GM19025 (cell line): ENCODE data around the gene RBM12.
"Not testable (repeated sequence)": the region's sequence is repeated elsewhere in the genome, so short reads cannot be mapped to it uniquely, and the experiment has no call there.

ENCODE experiments used
- ATAC-seq: cut with Tn5 transposase; IDR thresholded peaks from one replicate; pipeline ENCODE4 v1.9.1; 2021; ENCODE audit warnings: mild to moderate bottlenecking, low read depth, moderate library complexity; ENCODE audit not compliant: unreplicated experiment

RBM12 gene, protein sequence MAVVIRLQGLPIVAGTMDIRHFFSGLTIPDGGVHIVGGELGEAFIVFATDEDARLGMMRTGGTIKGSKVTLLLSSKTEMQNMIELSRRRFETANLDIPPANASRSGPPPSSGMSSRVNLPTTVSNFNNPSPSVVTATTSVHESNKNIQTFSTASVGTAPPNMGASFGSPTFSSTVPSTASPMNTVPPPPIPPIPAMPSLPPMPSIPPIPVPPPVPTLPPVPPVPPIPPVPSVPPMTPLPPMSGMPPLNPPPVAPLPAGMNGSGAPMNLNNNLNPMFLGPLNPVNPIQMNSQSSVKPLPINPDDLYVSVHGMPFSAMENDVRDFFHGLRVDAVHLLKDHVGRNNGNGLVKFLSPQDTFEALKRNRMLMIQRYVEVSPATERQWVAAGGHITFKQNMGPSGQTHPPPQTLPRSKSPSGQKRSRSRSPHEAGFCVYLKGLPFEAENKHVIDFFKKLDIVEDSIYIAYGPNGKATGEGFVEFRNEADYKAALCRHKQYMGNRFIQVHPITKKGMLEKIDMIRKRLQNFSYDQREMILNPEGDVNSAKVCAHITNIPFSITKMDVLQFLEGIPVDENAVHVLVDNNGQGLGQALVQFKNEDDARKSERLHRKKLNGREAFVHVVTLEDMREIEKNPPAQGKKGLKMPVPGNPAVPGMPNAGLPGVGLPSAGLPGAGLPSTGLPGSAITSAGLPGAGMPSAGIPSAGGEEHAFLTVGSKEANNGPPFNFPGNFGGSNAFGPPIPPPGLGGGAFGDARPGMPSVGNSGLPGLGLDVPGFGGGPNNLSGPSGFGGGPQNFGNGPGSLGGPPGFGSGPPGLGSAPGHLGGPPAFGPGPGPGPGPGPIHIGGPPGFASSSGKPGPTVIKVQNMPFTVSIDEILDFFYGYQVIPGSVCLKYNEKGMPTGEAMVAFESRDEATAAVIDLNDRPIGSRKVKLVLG

DNA sequence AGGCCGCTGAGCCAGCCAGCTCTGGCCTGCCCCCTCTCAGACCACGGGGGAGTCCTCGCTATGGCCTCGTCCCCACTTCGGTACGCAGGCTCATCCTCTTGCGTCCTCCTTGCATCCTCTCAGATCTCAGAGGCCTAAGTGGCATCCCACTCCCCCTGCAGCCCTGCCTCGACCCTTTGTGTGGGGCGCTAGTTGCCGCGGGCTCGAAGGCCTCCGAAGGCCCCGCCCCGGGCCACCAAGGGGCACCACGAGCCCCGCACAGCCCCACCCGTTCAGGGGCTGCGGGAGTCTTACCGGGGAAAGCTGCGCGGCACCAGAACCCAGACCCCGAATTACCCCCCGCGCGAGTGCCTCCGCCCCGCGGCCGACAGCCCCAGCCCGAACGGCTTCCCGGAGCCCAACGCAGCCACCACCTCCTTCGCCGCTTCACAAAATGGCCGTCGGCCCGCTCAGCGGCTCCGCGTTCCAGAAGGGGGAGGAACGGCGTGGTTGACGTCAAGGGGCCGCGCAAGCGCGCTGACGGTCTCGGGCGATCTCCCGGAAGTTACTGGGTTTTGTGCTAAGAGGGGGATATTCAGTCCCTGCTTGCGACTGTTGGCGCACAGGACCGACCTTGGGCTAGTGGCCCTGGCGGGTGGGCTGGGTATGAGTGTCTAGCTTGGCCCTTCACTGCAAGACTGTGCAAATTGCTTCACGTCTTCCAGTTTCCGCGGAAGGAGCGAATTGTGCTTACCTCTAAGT, at the start of gene RBM12, which contains the start of gene CPNE1:
RBM12 (minus strand) TSS at position 435 of the 741 bp plus-strand sequence. CDS start 9,578 bp downstream, outside the sequence.
CPNE1 (minus strand) TSS at position 435 of the 741 bp plus-strand sequence. CDS start 31,977 bp downstream, outside the sequence.
- ATAC-seq: peak; percentile 71

DNA sequence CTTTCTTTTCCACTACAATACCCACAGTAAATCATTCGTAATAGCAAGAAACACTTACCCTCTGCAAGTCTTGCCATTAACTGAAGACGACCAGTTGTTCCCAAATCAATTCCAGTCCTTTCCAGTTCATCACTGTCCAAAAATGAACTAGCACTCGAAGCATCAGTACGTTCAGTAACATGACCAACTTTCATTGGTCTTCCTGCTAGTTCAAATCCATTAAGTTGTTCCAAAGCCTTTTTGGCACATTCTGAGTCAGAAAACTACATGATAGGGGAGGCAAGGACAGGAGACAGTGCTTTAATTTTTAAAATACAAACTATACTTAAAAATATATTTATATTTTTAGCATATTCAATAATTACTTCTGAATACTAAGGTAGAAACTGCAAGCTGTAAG, 49.4 kb upstream of the RBM12 start:
- no peak for ATAC-seq

DNA sequence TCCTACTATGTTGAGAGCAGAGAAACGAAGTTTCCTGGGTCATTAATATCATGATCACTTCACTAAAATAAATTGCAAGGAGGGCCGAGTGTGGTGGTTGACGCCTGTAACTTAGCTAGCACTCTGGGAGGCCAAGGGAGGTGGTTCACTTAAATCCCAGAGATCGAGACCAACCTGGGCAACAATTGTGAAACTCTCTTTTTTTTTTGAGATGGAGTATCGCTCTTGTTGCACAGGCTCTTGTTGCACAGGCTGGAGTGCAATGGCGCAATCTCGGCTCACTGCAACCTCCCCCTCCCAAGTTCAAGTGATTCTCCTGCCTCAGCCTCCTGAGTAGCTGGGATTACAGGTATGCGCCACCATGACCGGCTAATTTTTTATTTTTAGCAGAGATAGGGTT, 48.4 kb upstream of the RBM12 start:
- ATAC-seq: not testable (repeated sequence)

DNA sequence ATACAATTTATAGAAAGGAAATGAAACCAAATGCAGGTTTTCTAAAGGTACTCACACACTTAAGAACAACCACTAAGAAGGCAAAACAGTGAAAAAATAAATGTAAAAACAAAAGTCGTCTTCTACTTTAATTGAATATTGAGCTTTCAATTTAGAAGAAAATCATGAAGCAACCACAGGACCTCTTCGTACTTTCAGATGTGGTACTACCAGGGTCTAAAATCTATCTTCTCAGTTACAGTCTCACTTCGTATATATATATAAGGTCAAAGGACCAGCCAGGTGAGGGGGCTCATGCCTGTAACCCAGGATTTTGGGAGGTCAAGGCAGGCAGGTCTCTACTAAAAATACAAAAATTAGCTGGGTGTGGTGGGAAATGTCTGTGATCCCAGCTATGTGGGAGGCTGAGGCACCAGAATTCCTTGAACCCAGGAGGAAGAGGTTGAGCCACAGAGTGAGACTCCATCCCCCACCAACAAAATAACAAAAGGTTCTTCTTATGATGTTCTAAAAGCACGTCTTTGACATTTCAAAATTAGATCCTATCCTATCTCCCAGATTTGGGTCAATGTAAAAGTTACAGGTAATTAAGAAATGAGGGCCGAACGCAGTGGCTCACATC, 47.0 kb upstream of the RBM12 start:
- ATAC-seq: no peak

DNA sequence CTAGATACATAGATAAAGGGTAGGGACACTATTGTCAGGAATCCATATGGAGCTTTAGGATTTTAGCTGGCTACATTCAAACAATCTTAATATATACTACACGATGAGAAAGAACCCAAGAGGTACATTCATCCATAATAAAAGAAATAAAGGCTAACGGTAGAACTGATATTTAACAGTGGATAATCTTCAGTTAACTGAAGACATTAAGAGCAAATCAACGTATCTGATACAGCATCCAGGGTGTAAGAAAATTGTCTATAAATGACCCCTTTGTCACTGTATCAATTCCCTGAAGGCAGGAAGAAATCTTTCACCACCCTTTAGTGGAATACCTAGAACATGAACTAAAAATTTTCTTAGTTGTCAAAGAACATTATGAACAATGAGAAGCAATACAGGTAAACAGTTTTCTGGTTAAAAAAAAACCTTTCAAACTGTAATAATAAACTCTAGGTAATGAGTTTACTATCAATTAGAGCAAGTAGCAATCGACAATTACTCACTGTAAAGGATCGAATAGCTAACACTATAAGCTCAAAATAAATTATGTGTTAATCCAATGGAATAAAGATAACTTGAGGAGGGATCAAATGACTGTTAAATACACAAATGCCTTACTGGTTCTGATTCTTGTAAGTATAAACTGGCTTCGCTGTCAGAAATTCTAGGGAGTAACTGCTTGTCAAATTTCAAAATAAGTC, 46.3 kb upstream of the RBM12 start:
- ATAC-seq: no peak

DNA sequence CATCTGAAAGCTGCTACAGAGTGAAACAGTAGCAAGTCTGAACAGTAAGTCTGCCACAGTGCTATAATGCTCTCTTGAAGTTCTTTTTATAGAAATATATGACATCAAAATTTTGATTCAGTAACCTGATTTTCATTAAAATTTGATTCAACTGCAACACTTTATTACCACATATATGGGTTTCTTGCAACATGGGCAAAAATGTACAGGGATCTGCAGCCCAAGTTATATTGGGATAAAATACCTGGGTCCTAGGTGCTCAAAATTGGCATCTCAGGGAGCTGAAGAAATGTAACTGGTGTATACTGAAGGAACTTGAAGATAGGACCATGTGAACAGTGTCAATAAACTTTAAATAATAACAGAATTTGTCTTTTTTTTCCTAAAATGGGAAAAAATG, 45.3 kb upstream of the RBM12 start:
- ATAC-seq: no peak

DNA sequence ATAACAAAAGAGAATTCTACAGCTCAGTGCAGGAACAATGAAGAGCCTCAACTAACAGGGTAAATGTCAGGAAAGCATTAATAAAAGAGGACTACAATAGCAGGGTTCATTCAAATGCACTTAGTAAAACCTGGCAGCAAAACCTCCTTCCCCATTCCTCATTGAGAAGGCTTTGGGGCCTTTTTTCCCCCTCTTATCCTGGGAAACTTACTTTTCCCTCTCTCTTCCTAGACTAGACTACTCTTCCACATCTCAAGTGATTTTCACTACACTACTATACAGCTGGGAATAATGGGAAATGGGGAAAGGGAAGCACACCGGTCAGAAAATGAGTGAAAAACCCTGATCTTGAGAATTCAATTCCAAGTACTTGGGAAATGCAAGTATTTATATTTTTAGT, 44.6 kb upstream of the RBM12 start:
- no peak for ATAC-seq

DNA sequence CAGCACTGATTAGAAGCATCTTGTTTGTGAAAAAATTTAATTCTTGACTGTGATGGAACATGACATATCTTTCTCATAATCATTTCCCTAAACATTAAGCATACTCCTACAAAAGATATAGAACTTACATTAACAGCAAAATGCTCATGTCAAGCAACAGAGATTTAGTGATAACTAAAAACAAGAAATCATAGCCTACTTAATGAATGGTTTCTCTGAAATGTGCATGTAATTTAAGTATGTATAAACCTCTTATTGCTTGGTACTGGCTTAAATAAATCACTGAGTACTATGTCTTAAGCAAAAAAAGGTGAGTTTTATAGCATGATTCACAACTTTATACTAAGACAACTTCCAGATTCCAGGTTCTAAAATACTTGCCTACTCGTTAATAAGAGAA, 43.8 kb upstream of the RBM12 start:
- ATAC-seq: no peak

DNA sequence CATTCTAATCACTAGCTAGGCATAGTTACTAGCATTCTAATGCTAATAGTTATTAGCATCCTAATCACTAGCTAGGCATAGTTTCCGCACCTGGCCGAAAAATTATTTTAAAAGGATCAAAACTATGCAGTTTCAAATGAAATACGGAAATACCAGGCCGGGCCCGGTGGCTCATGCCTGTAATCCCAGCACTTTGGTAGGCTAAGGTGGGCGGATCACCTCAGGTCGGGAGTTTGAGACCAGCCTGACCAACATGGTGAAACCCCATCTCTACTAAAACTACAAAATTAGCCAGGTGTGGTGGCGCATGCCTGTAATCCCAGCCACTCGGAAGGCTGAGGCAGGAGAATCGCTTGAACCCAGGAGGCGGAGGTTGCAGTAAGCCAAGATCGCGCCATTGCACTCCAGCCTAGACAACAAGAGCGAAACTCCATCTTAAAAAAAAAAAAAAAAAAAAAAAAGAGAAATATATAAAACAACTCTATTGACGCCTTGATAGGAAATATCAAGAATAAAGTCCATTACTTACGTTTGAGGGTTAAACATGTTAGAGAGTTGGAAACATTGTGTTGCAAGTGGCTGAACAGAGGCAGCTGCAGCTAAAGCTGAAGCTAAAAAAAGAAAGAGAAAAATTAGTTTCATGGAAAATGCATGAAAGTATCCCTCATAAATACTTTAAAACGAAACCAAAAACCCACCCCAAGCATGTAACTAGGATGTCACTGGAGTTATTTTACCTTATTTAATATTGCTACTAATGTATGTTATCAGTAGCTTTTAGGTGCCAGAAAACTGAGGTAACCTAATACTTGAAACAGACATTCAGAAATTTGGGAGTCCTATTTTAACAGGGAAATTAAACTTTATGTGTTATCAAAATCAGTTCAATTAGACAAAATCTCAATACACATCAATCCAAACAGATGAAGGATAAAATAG, 42.2 kb upstream of the RBM12 start:
- not testable (repeated sequence) for ATAC-seq

DNA sequence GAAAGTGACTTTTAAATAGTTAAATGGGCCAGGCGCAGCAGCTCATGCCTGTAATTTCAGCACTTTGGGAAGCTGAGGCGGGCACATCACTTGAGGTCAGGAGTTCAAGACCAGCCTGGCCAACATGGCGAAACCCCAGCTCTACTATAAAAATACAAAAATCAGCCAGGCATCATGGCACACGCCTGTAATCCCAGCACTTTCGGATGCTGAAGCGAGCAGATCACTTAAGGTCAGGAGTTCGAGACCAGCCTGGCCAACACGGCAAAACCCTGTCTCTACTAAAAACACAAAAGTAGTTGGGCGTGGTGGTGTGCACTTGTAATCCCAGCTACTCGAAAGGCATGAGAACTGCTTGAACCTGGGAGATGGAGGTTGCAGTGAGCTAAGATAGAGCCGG, 41.2 kb upstream of the RBM12 start:
- not testable (repeated sequence) for ATAC-seq

DNA sequence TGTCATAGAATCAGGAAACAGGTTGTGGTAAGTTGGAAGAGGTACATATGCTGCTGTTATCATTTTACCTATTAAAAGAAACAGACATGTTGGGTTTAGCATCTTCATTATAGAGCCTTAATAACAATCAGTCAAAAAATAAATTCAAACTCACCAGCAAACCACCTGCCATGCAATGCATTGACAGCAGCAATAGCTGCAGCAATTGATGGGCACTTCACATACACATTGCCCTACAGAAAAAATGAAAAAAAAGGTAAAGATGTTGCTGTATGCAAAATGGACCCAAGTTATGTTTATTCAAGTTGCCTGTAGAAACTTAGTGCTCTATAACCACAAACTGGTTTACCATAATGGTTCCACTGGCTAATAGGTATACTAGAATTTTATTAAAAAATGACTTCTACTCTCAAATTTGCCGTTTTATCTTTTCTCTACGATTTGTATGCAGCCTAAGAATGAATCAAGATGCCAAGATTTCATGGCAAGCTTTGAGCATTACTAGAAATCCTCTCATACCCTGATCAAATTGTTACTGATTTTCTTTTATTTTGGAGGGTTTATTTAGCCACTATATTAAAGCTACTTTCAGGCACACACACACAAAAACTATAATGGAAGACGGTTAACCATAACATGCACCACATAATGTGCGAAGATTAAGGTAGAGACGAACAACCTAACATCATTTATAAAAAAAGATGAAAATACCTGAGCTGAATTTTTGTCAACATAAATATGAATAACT, 40.0 kb upstream of the RBM12 start:
- no peak for ATAC-seq

DNA sequence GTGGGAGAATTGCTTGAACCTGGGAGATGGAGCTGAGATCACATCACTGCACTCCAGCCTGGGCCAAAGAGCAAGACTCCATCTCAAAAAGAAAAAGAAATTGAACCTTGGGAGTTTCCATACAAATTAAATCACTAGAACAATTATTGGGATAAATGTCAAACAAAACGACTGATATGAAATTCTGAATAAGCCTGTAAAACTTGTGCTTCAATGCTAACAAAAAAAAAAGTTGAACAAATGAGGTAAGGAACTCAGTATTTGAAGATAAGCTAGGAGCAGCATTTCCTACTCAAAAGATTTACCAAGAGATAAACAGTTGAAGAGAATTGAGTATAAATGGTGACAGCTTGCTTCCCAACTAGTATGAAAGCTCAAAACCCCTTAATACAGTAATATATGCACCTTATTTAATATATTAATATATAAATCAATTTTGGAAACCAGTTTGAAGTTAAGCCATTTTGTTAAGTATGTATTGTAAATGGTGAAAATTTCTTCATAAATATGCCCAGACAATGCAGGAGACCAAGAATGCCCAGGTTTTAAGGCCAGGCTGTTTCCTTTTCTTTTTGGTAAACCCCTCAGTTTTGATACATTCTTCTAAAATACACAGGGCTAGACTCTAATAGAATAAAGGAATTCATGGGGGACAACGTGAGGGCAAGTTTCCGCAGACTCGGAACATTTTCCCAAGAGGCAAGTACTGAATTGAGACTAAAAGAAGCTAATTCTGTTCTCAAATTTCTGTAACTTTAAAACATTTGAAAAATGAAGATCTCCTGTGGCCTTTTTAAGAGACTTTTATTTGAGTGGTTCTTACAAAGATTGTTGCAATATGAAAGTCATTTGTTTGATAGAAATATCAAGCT, 38.4 kb upstream of the RBM12 start:
- ATAC-seq: no peak

DNA sequence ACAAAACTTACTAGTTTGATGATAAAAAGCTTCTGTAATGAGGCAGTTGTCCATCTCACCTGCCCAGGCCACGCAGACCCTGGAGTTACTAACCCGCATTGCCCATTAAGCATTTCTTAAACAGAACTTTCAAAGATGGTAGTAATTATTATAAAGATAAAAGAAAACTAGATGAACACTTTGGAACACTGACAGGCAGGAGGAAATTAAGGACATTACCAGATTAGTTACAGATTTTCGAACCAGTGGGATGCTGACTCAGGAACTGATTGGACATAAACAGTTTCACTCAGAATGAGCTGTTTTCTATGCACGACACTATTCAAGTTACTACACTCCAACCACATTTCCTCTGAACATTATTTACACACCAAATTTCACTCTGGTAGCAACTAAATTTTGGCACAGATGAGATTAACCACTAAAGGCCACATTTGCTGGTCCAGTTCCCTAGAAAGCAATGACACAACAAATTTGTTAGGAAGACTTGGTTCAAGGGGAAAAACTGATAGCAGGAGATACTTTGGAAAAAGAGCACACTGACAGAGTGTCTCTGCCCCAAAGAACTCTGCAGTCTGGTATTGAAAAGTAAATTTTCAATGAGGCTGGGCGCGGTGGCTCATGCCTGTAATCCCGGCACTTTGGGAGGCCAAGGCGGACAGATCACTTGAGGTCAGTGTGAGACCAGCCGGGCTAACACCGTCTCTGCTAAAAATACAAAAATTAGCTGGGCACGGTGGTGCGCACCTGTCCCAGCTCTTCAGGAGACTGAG, 37.5 kb upstream of the RBM12 start:
- no peak for ATAC-seq

DNA sequence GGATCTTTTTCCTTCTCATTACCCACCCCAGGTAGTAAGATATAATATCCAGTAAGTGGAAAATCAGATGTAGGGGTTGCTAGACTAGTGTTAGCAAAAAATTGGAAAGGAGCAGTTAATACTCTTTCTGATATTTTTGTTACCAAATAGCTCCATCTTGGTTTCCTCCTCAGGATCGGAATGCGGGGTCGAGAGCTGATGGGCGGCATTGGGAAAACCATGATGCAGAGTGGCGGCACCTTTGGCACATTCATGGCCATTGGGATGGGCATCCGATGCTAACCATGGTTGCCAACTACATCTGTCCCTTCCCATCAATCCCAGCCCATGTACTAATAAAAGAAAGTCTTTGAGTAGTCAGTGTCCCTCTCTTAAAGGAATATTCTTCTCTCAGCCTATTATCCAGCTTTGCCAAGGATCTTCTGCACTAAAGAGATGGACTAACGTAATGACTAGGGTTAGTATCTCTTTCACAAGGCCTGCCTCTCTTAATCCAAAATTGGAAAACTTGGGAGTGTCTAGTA, 36.0 kb upstream of the RBM12 start:
- ATAC-seq: no peak

DNA sequence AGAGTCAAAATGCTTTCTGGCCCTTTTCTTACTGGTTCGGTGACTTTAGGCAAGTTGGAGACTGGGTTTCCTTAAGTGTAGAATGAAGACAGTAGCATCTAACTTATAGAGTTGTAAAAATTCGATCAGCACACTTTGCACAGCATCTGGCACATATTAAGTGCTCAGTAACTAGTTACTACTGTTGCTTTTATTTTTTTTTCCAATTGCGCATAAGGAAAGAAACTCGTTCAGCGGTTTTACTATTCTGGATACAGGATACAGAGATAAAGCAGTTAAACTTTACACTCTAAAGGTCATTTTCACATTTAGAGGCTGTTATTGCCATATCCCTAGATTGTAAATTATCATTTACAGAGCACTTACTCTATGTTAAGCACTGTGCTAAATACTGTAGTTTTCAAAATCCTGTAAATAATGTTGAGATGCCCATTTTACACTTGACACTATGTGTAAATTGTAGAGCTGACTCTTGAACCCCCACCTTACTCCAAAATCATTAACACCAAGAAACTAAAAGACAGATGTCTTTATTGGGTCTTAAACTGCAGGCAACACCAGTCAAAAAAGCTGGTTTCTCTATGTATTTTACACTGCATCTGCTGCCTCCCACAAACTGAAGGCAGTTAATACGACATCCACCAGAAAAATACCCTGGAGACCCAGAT, 35.4 kb upstream of the RBM12 start:
- no peak for ATAC-seq
